LoVo (cell line): ENCODE results near the gene CINP.
"Not testable (repeated sequence)": the region's sequence is repeated elsewhere in the genome, so short reads cannot be mapped to it uniquely, and the experiment has no call there.

ENCODE experiments used
- DNase-seq: peaks from one replicate; pipeline ENCODE4 v3.0.0-alpha.2; 2016; ENCODE audit warnings: low spot score

CINP gene

GRCh38 chr14:102320033-102320660, 42.5 kb downstream of the CINP start:
- DNase-seq: peak; percentile 24

GRCh38 chr14:102319351-102320032, 43.2 kb downstream of the CINP start, which contains the start of gene ZNF839:
Gene ZNF839 (plus strand): TSS chr14:102319746. CDS start chr14:102319766, 20 bp downstream.
- DNase-seq: peak; percentile 92

- no peak for DNase-seq
Observed at GRCh38 chr14:102318781-102319276, 43.9 kb downstream of the CINP start.

- DNase-seq: peak; percentile 45
Observed at GRCh38 chr14:102317564-102318248, 45.0 kb downstream of the CINP start.

- peak; percentile 93 for DNase-seq
Observed at GRCh38 chr14:102316743-102317563, 45.7 kb downstream of the CINP start.

GRCh38 chr14:102316338-102316742, 46.4 kb downstream of the CINP start:
- DNase-seq: peak; percentile 6

- DNase-seq: no peak
Observed at GRCh38 chr14:102315121-102315520, 47.6 kb downstream of the CINP start.

GRCh38 chr14:102314242-102315011, 48.3 kb downstream of the CINP start:
- peak; percentile 84 for DNase-seq

GRCh38 chr14:102304611-102305506, 57.8 kb downstream of the CINP start, which contains the start of gene MOK:
Gene MOK (minus strand): TSS chr14:102305164. CDS start chr14:102304968, 196 bp downstream.
- peak; percentile 97 for DNase-seq

GRCh38 chr14:102303664-102304063, 59.0 kb downstream of the CINP start:
- DNase-seq: no peak

GRCh38 chr14:102298303-102299070, 64.2 kb downstream of the CINP start:
- not testable (repeated sequence) for DNase-seq
